GM23338 (cell line): Measurements from ENCODE around the gene CHRFAM7A. TPM values are rescaled to one million over a fixed set of nuclear protein-coding genes. Genes with fewer than 3 reads are reported as not detected.
"Not testable (repeated sequence)": the region's sequence is repeated elsewhere in the genome, so short reads cannot be mapped to it uniquely, and the experiment has no call there.

Experiments used
- ATAC-seq: fragments of 200-7000 bp; cut with Tn5 transposase; 3 replicates; pipeline ENCODE4 v1.9.1; 2020
- DNase-seq: peaks from one replicate; pipeline ENCODE4 v3.0.0-alpha.2; 2015; ENCODE audit warnings: low spot score
- H2AFZ ChIP-seq: fragments of 200-600 bp; sonication (generic); 2 replicates; pipeline ENCODE4 v1.8.0; 2016; ENCODE audit warnings: antibody characterized with exemption, mild to moderate bottlenecking, moderate library complexity
- H3F3A ChIP-seq: fragments of 200-600 bp; sonication (generic); replicated peaks from 2 replicates; pipeline ENCODE4 v1.8.0; 2017; ENCODE audit warnings: antibody characterized with exemption, mixed run types, low read depth
- H3K27ac ChIP-seq: fragments of 200-600 bp; sonication (generic); 2 replicates; pipeline ENCODE4 v1.6.1; 2016; ENCODE audit warnings: low read depth
- H3K27me3 ChIP-seq: fragments of 200-600 bp; sonication (generic); 2 replicates; pipeline ENCODE4 v1.8.0; 2016; ENCODE audit warnings: mild to moderate bottlenecking, mixed run types, moderate library complexity; ENCODE audit not compliant: insufficient read depth
- H3K36me3 ChIP-seq: fragments of 200-600 bp; sonication (generic); 2 replicates; pipeline ENCODE4 v1.8.0; 2016; ENCODE audit warnings: mild to moderate bottlenecking; ENCODE audit not compliant: insufficient read depth
- H3K4me1 ChIP-seq: fragments of 200-600 bp; sonication (generic); 2 replicates; pipeline ENCODE4 v1.8.0; 2016; ENCODE audit warnings: mild to moderate bottlenecking, moderate library complexity; ENCODE audit not compliant: insufficient read depth
- H3K4me2 ChIP-seq: fragments of 200-600 bp; sonication (generic); 2 replicates; pipeline ENCODE4 v1.7.1; 2017; ENCODE audit warnings: mixed run types
- H3K4me3 ChIP-seq: fragments of 200-600 bp; sonication (generic); 2 replicates; pipeline ENCODE4 v1.6.1; 2016; ENCODE audit warnings: mixed run types
- H3K79me2 ChIP-seq: fragments of 200-600 bp; sonication (generic); replicated peaks from 2 replicates; pipeline ENCODE4 v1.8.0; 2017; ENCODE audit warnings: mild to moderate bottlenecking; ENCODE audit not compliant: insufficient read depth
- H3K9me2 ChIP-seq: fragments of 200-600 bp; sonication (generic); 2 replicates; pipeline ENCODE4 v1.8.0; 2017; ENCODE audit not compliant: insufficient read depth
- H4K20me1 ChIP-seq: fragments of 200-600 bp; sonication (generic); replicated peaks from 2 replicates; pipeline ENCODE4 v1.8.0; 2017; ENCODE audit warnings: mild to moderate bottlenecking; ENCODE audit not compliant: insufficient read depth
- H3K27ac Mint-ChIP-seq: 2 replicates; pipeline ENCODE4 v1.8.0; 2020; ENCODE audit warnings: inconsistent platforms, mild to moderate bottlenecking, moderate library complexity, mixed read lengths
- H3K27me3 Mint-ChIP-seq: 3 replicates; pipeline ENCODE4 v1.8.0; 2022; ENCODE audit warnings: low read depth, mild to moderate bottlenecking, moderate library complexity, mixed read lengths, inconsistent platforms; ENCODE audit not compliant: insufficient read depth, poor library complexity
- H3K36me3 Mint-ChIP-seq: 3 replicates; pipeline ENCODE4 v1.8.0; 2021; ENCODE audit warnings: low read depth, mild to moderate bottlenecking, inconsistent platforms, moderate library complexity, mixed read lengths
- H3K4me1 Mint-ChIP-seq: 3 replicates; pipeline ENCODE4 v1.8.0; 2020; ENCODE audit warnings: mild to moderate bottlenecking, inconsistent platforms, mixed read lengths
- H3K4me3 Mint-ChIP-seq: 3 replicates; pipeline ENCODE4 v1.8.0; 2021; ENCODE audit warnings: moderate library complexity, mild to moderate bottlenecking, inconsistent platforms, mixed read lengths
- H3K9me3 Mint-ChIP-seq: 3 replicates; pipeline ENCODE4 v1.8.0; 2020; ENCODE audit warnings: moderate library complexity, mild to moderate bottlenecking, inconsistent platforms, mixed read lengths
- polyA plus RNA-seq: library from polyadenylated mRNA; unstranded; fragments of >200 nt; fragmentation: Nextera tagmentation; extraction: Ambion mirVana; gene quantifications from 2 replicates; pipeline ENCODE4 v1.2.1, GENCODE V29; 2016
- total RNA-seq: library from RNA; depleted of rRNA; stranded (reverse); fragments of >200 nt; shearing (Covaris generic); gene quantifications from 2 replicates; pipeline ENCODE4 v1.2.3, GENCODE V29; 2014

The CHRFAM7A gene
- total and polyA plus RNA-seq, 2 experiments from 2014 or later: 0.99 to 2.5 TPM

DNA sequence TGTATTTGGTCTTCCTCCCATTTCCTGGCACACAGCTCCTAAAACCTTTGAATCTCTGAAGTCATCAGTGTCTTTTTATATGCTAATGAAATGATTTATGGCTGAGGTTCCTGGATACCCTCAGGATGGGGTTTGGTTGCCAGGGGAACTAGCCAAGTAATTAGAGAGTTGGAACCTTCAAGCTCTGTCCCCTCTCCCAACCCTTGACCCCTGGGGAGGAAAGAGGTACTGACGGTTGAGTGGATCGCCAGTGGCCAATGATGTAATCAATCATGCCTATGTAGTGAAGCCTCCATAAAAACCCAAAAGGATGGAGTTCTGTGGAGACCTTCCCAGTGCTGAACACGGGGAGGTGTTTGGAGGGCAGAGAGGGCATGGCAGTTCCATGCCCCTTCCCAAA is 25.1 kb downstream of the CHRFAM7A start:
- H3K9me2 ChIP-seq, H3K79me2 ChIP-seq, H3F3A ChIP-seq, H3K9me3 Mint-ChIP-seq, H3K27me3 Mint-ChIP-seq, H3K4me2 ChIP-seq, H3K4me3 ChIP-seq, H3K4me3 Mint-ChIP-seq, H3K36me3 ChIP-seq, ATAC-seq, H3K4me1 Mint-ChIP-seq, H3K27ac ChIP-seq, H3K27me3 ChIP-seq, H4K20me1 ChIP-seq, H3K4me1 ChIP-seq, H3K27ac Mint-ChIP-seq, H2AFZ ChIP-seq, H3K36me3 Mint-ChIP-seq, DNase-seq: not testable (repeated sequence)

DNA sequence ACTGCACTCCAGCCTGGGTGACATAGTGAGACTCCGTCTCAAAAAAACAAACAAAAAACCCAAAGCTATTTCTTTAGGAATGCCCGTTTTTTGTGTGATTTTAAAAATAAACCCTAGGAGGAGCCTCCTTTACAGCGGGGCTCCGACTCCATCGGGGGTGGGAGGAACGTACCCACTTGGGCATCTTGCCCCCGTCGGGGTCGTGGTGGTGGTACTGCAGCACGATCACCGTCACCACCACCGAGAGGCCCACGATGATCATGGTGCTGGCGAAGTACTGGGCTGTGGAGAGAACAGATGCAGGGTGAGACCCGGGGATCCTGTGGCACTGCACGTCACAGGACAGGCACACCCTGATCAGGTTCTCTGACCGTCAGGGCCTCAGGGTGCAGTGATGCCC is 26.1 kb downstream of the CHRFAM7A start:
- H3K27ac Mint-ChIP-seq: not testable (repeated sequence)

DNA sequence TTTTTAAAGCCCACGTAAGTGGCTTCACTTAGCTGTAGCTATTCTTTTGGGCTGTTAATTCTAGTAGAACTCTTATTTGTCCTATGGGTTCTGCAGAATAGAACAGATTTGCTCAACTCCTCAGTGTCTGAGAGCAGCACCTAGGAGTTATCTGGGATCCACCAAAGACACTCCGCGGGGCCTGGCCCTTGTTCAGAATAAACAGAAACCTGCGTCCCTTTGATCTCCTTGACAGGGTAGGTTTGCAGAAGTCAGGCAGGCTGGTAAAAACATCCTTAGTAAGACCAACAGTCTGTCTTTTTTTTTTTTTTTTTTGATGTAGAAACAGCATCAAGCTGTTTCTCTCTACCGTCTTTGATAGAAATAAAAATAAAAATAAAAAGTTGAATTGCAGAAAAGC is 31.9 kb downstream of the CHRFAM7A start:
- not testable (repeated sequence) for H3K4me3 ChIP-seq, H3K4me1 Mint-ChIP-seq, H3K27me3 ChIP-seq, H3K4me1 ChIP-seq, H3K4me3 Mint-ChIP-seq, H3K36me3 Mint-ChIP-seq, H2AFZ ChIP-seq, H3K27ac Mint-ChIP-seq, H3K4me2 ChIP-seq, H3K36me3 ChIP-seq, H3K9me3 Mint-ChIP-seq, H3K79me2 ChIP-seq, H3K9me2 ChIP-seq, H3K27ac ChIP-seq, ATAC-seq, H3F3A ChIP-seq, DNase-seq, H3K27me3 Mint-ChIP-seq, H4K20me1 ChIP-seq

More for the DNA sequence above, 26.1 kb downstream of the CHRFAM7A start:
- H3K4me1 Mint-ChIP-seq, H3K9me3 Mint-ChIP-seq, H3K27ac ChIP-seq, H3K27me3 ChIP-seq, H3K79me2 ChIP-seq, H3K9me2 ChIP-seq, H4K20me1 ChIP-seq, H3K36me3 Mint-ChIP-seq, H3K27me3 Mint-ChIP-seq, H3K36me3 ChIP-seq, H3K4me2 ChIP-seq, ATAC-seq, H2AFZ ChIP-seq, H3K4me3 Mint-ChIP-seq, H3K4me3 ChIP-seq, H3K4me1 ChIP-seq, DNase-seq, H3F3A ChIP-seq: not testable (repeated sequence)

DNA sequence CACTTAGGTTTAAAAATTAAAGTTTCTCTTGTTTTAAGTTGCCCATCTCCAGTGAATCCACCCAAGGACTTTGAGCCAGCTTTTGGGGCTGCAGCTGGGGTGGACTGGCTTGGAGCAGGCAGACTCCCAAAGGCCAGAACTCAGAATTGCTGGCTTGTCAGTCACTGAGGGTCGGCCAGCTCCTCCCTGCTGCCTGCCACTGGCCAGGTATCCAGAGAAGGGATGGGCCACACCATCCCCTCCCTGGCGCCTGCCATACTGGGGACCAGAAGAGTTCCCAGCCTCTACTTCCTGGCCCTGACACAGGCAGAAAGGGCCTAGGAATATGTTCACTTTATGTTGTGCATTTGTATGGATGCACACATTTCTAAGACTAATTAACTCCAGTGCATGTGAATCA is 32.4 kb downstream of the CHRFAM7A start:
- not testable (repeated sequence) for H3K4me1 Mint-ChIP-seq, H3K27ac ChIP-seq, H3K4me3 Mint-ChIP-seq, H3K9me2 ChIP-seq, H3K4me3 ChIP-seq, H4K20me1 ChIP-seq, DNase-seq, H3K4me1 ChIP-seq, H3K36me3 ChIP-seq, H2AFZ ChIP-seq, H3K4me2 ChIP-seq, H3K27ac Mint-ChIP-seq, H3K36me3 Mint-ChIP-seq, H3F3A ChIP-seq, H3K79me2 ChIP-seq, H3K27me3 Mint-ChIP-seq, H3K27me3 ChIP-seq, H3K9me3 Mint-ChIP-seq
- ATAC-seq: peak; percentile 73

DNA sequence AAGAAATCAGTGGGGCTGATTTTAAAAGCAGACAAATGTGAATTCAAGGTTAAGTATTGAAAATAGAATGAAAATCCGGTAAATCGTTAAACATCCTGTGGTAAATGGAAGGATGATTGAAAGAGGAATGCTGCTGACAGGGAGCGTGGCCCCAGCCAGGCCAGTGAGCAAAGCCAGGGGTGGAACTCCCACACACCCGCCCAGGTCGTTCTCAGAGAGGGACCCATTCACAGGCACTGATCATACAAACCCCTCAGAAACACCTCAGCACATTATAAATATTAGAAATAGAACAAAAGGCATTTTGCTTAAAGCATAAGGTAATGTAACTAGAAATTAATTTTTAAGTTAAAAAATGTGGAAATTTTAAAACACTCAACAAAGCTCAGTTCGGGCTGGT is 38.3 kb downstream of the CHRFAM7A start:
- H3F3A ChIP-seq, H4K20me1 ChIP-seq, DNase-seq, H3K79me2 ChIP-seq, H2AFZ ChIP-seq, H3K27ac ChIP-seq, H3K27me3 ChIP-seq, H3K4me3 ChIP-seq, H3K4me1 ChIP-seq, H3K4me1 Mint-ChIP-seq, H3K9me3 Mint-ChIP-seq, H3K27me3 Mint-ChIP-seq, H3K36me3 Mint-ChIP-seq, H3K9me2 ChIP-seq, H3K4me2 ChIP-seq, H3K4me3 Mint-ChIP-seq, H3K27ac Mint-ChIP-seq, H3K36me3 ChIP-seq: not testable (repeated sequence)
- ATAC-seq: peak; percentile 43; the same call in 2 of the 3 replicates

DNA sequence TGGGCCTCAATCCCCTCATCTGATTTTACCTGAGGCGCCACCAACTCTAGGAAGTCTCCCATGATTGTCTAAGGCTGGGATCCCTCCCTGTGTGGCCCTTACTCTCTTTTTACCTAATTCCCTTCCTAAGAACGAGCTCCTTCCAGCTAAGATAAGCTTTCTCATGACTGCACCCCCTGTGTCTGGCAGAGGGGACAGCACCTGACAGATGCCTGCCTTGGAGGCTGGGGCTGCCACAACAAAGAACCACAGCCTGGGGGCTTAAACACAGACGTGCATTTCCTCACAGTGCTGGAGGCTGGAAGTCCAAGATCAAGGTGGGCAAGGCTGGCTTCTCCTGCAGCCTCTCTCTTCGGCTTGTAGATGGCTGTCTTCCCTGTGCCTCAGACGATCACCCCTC is 43.5 kb downstream of the CHRFAM7A start:
- not testable (repeated sequence) for H3F3A ChIP-seq, H3K4me3 ChIP-seq
- peak; percentile 95 for ATAC-seq

DNA sequence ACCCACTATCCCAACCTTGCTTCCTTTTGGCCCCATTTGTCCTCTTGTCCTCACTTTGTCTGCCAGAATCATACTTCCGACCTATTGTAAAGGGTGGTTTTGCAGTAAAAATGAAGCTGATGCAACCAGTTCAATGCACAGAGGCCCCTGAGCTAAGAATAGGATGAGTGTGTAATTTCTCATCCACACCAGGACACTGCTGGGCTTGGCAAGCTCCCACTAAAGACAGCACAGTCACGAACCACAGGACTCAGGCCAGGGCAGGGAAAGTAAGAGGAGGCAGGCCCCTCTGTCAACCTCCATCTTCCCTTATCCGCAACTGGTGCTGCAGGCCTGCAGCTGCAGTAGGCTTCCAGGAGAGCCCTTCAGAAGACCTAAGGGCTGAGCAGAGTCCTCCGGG is 56.8 kb downstream of the CHRFAM7A start:
- not testable (repeated sequence) for H3K4me3 Mint-ChIP-seq, H3K27me3 ChIP-seq, H3K27ac Mint-ChIP-seq, H3F3A ChIP-seq, H3K27ac ChIP-seq, DNase-seq, H2AFZ ChIP-seq, H4K20me1 ChIP-seq, H3K36me3 Mint-ChIP-seq, H3K4me2 ChIP-seq, H3K4me1 Mint-ChIP-seq, H3K79me2 ChIP-seq, H3K36me3 ChIP-seq, H3K27me3 Mint-ChIP-seq, H3K4me3 ChIP-seq, H3K9me2 ChIP-seq, H3K9me3 Mint-ChIP-seq, ATAC-seq, H3K4me1 ChIP-seq

More for the DNA sequence above, 43.5 kb downstream of the CHRFAM7A start:
- not testable (repeated sequence) for H3K4me1 ChIP-seq, H3K4me3 Mint-ChIP-seq, H3K27ac ChIP-seq, H4K20me1 ChIP-seq, H2AFZ ChIP-seq, H3K27me3 Mint-ChIP-seq, H3K27me3 ChIP-seq, H3K4me2 ChIP-seq, H3K36me3 ChIP-seq, H3K27ac Mint-ChIP-seq, H3K36me3 Mint-ChIP-seq, H3K79me2 ChIP-seq, DNase-seq, H3K9me3 Mint-ChIP-seq, H3K9me2 ChIP-seq, H3K4me1 Mint-ChIP-seq
